HEK293T (cell line): Measurements from ENCODE around the gene MED16.

Source experiments
- ARNT ChIP-seq: fragments of 450-650 bp; IDR thresholded peaks from 2 replicates; pipeline ENCODE4 v1.6.1; 2017; ENCODE audit warnings: mild to moderate bottlenecking
- ELF4 ChIP-seq: fragments of 450-650 bp; IDR thresholded peaks from 2 replicates; pipeline ENCODE4 v1.6.1; 2017; ENCODE audit warnings: antibody characterized with exemption
- SP1 ChIP-seq: fragments of 450-650 bp; IDR thresholded peaks from 2 replicates; pipeline ENCODE4 v1.6.1; 2017
- SUZ12 ChIP-seq: fragments of 450-650 bp; IDR thresholded peaks from 2 replicates; pipeline ENCODE4 v1.6.1; 2016; ENCODE audit warnings: mild to moderate bottlenecking
- ZNF384 ChIP-seq: fragments of 450-650 bp; IDR thresholded peaks from 2 replicates; pipeline ENCODE4 v1.6.1; 2016

DNA sequence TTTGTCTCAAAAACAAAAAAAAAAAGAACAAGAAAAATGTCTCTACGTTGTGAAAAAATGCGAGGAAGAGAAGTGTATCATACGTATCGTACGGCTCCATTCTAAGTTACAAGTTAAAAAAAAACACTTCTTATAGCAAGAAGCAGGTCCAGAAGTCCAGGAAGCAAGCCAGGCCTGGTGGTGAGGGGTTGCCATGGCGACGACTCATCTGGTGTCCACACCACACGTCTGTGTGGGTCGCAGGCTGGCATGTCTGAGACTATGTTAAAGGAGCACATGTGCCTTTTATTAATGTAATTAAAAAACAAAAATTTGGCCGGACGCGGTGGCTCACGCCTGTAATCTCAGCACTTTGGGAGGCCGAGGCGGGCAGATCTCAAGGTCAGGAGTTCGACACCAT lies 5.9 kb downstream of the MED16 start:
- TF ChIP-seq SUZ12 (no peak), ARNT (no peak), ELF4 (no peak), SP1 (no peak), ZNF384 (no peak)
